ENCODE results near the gene S100A14. TPM values are rescaled to one million over a fixed set of nuclear protein-coding genes. Genes with fewer than 3 reads are reported as not detected.

The S100A14 gene
- total RNA-seq, 2 experiments from 2014 or later = not detected

- Mint-ChIP-seq H3K9me3 (no peaks in the 10 kb centered on the region), H3K4me1 (ENCODE audit: low read depth) (peaks cover 46% of the 10 kb centered on the region), H3K27ac (peak overlapping the region; percentile 75), H3K27me3 (ENCODE audit: low read depth) (no peaks in the 10 kb centered on the region), H3K4me3 (peak overlapping the region; percentile 90), H3K36me3 (ENCODE audit: low read depth) (peaks cover 44% of the 10 kb centered on the region)
- no peak for DNase-seq
- CTCF ChIA-PET = interaction anchor here (3.1 kb wide), 1 partner anchor 103 kb away, joined by 12 read pairs; no protein-coding TSS in a partner anchor
- intact Hi-C loops (cut with micrococcal nuclease) = loop anchor here (2.0 kb wide), 1 partner anchor 125 kb away; no protein-coding TSS in a partner anchor
Observed at GRCh38 chr1:153635872-153636271, 19.7 kb upstream of the S100A14 start.

DNA sequence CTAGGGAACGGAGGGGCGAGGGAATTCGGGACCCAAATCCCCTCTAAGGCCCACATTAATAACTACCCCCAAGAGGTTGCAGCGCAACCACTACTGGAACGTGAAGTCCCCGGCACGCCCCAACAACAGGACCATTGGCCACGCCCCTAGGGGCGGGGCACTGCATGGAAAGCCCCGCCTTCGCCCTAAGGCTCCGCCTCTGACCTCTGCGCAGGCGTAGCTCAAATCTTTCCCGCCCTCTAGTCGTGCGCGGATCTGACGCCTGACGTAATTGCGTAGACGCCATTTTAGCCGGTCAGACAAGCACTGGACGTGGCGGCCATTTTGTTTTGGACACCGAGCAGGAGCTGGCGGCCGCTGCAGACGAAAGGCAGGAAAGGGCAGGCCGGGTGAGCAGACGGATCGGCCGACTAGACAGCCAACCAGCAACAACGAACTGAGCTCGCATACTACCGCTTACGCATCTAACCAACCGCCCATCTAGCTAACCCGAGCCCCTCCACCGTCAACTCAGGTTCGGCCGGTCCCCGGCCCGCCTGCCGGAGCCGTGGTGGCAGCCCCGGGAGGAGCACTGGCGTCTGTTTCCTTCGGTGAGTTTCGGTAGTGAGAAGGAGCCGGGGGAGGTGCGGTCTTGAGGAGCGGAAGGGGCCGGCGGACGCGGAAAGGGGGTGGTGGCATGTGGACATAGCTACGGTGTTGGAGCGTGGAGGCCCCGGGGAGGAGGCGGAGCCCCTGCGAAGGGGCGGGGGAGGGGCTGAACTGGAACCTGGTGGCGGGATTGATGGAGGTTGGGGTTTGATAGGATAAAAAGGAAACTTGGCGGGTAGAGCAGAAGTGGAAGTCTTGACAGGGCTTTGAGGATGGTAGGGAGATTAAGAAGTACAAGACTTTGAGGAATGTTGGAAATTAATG, 17.9 kb upstream of the S100A14 start, which contains the start of gene CHTOP:
CHTOP (plus strand) TSS at position 313 of the 912 bp plus-strand sequence. CDS start 2,523 bp downstream, outside the sequence.
- intact Hi-C loops (cut with micrococcal nuclease) = loop anchor here (1.0 to 2.0 kb wide), 6 partner anchors 24 to 289 kb away; partner anchors contain the start of gene SNAPIN
- Mint-ChIP-seq H3K36me3 (ENCODE audit: low read depth) (peaks cover 37% of the 10 kb centered on the region), H3K4me1 (ENCODE audit: low read depth) (peaks cover 45% of the 10 kb centered on the region), H3K9me3 (no peaks in the 10 kb centered on the region), H3K27ac (peak within 1 kb of the TSS; percentile 100), H3K27me3 (ENCODE audit: low read depth) (no peaks in the 10 kb centered on the region), H3K4me3 (peak within 1 kb of the TSS; percentile 90)
- DNase-seq = peak; percentile 98
- CTCF ChIA-PET = interaction anchor here (0.6 to 3.1 kb wide), 7 partner anchors 22 to 123 kb away, joined by 3 to 12 read pairs (median 5); partner anchors contain the start of gene S100A5

GRCh38 chr1:153633161-153633753, 17.1 kb upstream of the S100A14 start:
- DNase-seq = no peak
- CTCF ChIA-PET = interaction anchor here (1.8 to 3.1 kb wide), 3 partner anchors 61 to 123 kb away, joined by 6 to 12 read pairs (median 12); no protein-coding TSS in a partner anchor
- peaks cover 45% of the 10 kb centered on the region for H3K4me1 Mint-ChIP-seq (ENCODE audit: low read depth)
- H3K4me3 Mint-ChIP-seq = peak overlapping the region; percentile 90
- H3K27ac Mint-ChIP-seq = peak overlapping the region; percentile 100
- no peaks in the 10 kb centered on the region for H3K27me3 Mint-ChIP-seq (ENCODE audit: low read depth)
- no peaks in the 10 kb centered on the region for H3K9me3 Mint-ChIP-seq
- intact Hi-C loops (cut with micrococcal nuclease) = loop anchor here (1.0 kb wide), 1 partner anchor 290 kb away; no protein-coding TSS in a partner anchor
- peaks cover 35% of the 10 kb centered on the region for H3K36me3 Mint-ChIP-seq (ENCODE audit: low read depth)

DNA sequence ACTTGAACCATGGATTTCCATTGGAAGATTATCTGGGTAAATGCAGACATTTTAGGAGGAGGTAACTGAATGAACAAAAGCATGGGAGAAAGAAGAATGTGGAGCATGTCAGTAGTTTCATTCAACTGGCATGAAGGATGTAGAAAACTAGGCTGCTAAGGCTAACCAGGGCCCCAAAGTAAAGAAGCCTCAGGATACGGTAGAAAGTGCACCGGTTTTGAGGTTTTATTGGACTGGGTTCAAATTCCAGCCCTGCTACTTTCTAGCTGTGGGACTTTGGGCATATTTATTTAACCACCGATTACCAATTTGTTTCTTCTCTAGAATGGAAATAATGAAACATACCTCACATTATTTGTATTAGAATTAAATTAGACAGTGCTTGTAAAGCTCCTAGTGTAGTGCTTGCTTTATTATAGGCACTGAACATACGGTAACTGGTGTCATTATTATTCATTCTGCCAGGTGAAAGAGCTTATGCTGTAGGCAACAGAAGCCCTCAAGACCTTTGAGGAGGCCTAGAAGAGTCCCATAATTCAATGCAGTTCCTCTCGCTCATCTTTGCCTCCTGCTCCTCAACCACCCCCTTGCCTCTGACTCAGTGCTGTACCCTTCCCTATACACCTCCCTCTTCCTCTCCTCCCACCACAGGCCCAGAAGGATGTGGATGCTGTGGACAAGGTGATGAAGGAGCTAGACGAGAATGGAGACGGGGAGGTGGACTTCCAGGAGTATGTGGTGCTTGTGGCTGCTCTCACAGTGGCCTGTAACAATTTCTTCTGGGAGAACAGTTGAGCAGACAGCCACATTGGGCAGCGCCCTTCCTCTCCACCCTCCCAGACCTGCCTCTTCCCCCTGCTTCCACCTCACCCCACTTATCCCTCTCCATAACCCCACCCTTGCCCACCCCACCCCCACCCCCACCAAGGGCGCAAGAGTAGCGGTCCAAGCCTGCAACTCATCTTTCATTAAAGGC, 15.2 kb upstream of the S100A14 start:
- Mint-ChIP-seq H3K9me3 (no peaks in the 10 kb centered on the region), H3K36me3 (ENCODE audit: low read depth) (peaks cover 18% of the 10 kb centered on the region), H3K4me1 (ENCODE audit: low read depth) (peaks cover 34% of the 10 kb centered on the region), H3K27me3 (ENCODE audit: low read depth) (peaks cover 5% of the 10 kb centered on the region), H3K27ac (peak overlapping the region; percentile 24), H3K4me3 (no peak overlapping the region)
- no peak for DNase-seq
- intact Hi-C loops (cut with micrococcal nuclease) = no loop called here
- CTCF ChIA-PET = interaction anchor here (0.5 to 1.5 kb wide), 3 partner anchors 14 to 1704 kb away, joined by 3 read pairs; no protein-coding TSS in a partner anchor

- Mint-ChIP-seq H3K4me3 (no peak overlapping the region), H3K9me3 (no peaks in the 10 kb centered on the region), H3K36me3 (ENCODE audit: low read depth) (peaks cover 10% of the 10 kb centered on the region), H3K27ac (no peak overlapping the region), H3K4me1 (ENCODE audit: low read depth) (peaks cover 28% of the 10 kb centered on the region), H3K27me3 (ENCODE audit: low read depth) (peaks cover 10% of the 10 kb centered on the region)
- CTCF ChIA-PET = interaction anchor here (0.9 kb wide), 1 partner anchor 97 kb away, joined by 3 read pairs; no protein-coding TSS in a partner anchor
- DNase-seq = no peak
- intact Hi-C loops (cut with micrococcal nuclease) = no loop called here
Observed at GRCh38 chr1:153630384-153630783, 14.3 kb upstream of the S100A14 start.

- peaks cover 27% of the 10 kb centered on the region for H3K4me1 Mint-ChIP-seq (ENCODE audit: low read depth)
- intact Hi-C loops (cut with micrococcal nuclease) = no loop called here
- H3K4me3 Mint-ChIP-seq = no peak overlapping the region
- DNase-seq = no peak
- peaks cover 9% of the 10 kb centered on the region for H3K36me3 Mint-ChIP-seq (ENCODE audit: low read depth)
- CTCF ChIA-PET = interaction anchor here (0.9 kb wide), 1 partner anchor 97 kb away, joined by 3 read pairs; no protein-coding TSS in a partner anchor
- H3K9me3 Mint-ChIP-seq = no peaks in the 10 kb centered on the region
- H3K27ac Mint-ChIP-seq = no peak overlapping the region
- H3K27me3 Mint-ChIP-seq (ENCODE audit: low read depth) = peaks cover 10% of the 10 kb centered on the region
Observed at GRCh38 chr1:153629971-153630370, 13.8 kb upstream of the S100A14 start.

GRCh38 chr1:153629343-153629665, 13.2 kb upstream of the S100A14 start:
- intact Hi-C loops (cut with micrococcal nuclease) = no loop called here
- no peaks in the 10 kb centered on the region for H3K9me3 Mint-ChIP-seq
- peaks cover 25% of the 10 kb centered on the region for H3K4me1 Mint-ChIP-seq (ENCODE audit: low read depth)
- H3K27ac Mint-ChIP-seq = no peak overlapping the region
- peaks cover 4% of the 10 kb centered on the region for H3K36me3 Mint-ChIP-seq (ENCODE audit: low read depth)
- no peak overlapping the region for H3K4me3 Mint-ChIP-seq
- peaks cover 10% of the 10 kb centered on the region for H3K27me3 Mint-ChIP-seq (ENCODE audit: low read depth)
- CTCF ChIA-PET = interaction anchor here (2.4 kb wide), 1 partner anchor 118 kb away, joined by 6 read pairs; no protein-coding TSS in a partner anchor
- no peak for DNase-seq

- DNase-seq = no peak
- no peak overlapping the region for H3K4me3 Mint-ChIP-seq
- peaks cover 10% of the 10 kb centered on the region for H3K27me3 Mint-ChIP-seq (ENCODE audit: low read depth)
- H3K9me3 Mint-ChIP-seq = no peaks in the 10 kb centered on the region
- intact Hi-C loops (cut with micrococcal nuclease) = no loop called here
- no peaks in the 10 kb centered on the region for H3K36me3 Mint-ChIP-seq (ENCODE audit: low read depth)
- CTCF ChIA-PET = interaction anchor here (2.4 kb wide), 1 partner anchor 118 kb away, joined by 6 read pairs; no protein-coding TSS in a partner anchor
- peaks cover 24% of the 10 kb centered on the region for H3K4me1 Mint-ChIP-seq (ENCODE audit: low read depth)
- H3K27ac Mint-ChIP-seq = no peak overlapping the region
Observed at GRCh38 chr1:153628638-153629342, 12.7 kb upstream of the S100A14 start.

GRCh38 chr1:153627715-153628626, 11.8 kb upstream of the S100A14 start, which contains the start of gene S100A1:
Gene S100A1 (plus strand): TSS chr1:153628434. CDS start chr1:153630522, 2,088 bp downstream.
- CTCF ChIA-PET = interaction anchor here (0.6 to 2.4 kb wide), 6 partner anchors 12 to 403 kb away, joined by 3 to 6 read pairs (median 3); no protein-coding TSS in a partner anchor
- DNase-seq = no peak
- H3K27me3 Mint-ChIP-seq (ENCODE audit: low read depth) = peaks cover 10% of the 10 kb centered on the region
- H3K36me3 Mint-ChIP-seq (ENCODE audit: low read depth) = no peaks in the 10 kb centered on the region
- no peak within 1 kb of the TSS for H3K27ac Mint-ChIP-seq
- intact Hi-C loops (cut with micrococcal nuclease) = no loop called here
- no peak within 1 kb of the TSS for H3K4me3 Mint-ChIP-seq
- H3K9me3 Mint-ChIP-seq = no peaks in the 10 kb centered on the region
- H3K4me1 Mint-ChIP-seq (ENCODE audit: low read depth) = peaks cover 17% of the 10 kb centered on the region
